ENCODE data around the gene DDX51.

The DDX51 gene

DNA sequence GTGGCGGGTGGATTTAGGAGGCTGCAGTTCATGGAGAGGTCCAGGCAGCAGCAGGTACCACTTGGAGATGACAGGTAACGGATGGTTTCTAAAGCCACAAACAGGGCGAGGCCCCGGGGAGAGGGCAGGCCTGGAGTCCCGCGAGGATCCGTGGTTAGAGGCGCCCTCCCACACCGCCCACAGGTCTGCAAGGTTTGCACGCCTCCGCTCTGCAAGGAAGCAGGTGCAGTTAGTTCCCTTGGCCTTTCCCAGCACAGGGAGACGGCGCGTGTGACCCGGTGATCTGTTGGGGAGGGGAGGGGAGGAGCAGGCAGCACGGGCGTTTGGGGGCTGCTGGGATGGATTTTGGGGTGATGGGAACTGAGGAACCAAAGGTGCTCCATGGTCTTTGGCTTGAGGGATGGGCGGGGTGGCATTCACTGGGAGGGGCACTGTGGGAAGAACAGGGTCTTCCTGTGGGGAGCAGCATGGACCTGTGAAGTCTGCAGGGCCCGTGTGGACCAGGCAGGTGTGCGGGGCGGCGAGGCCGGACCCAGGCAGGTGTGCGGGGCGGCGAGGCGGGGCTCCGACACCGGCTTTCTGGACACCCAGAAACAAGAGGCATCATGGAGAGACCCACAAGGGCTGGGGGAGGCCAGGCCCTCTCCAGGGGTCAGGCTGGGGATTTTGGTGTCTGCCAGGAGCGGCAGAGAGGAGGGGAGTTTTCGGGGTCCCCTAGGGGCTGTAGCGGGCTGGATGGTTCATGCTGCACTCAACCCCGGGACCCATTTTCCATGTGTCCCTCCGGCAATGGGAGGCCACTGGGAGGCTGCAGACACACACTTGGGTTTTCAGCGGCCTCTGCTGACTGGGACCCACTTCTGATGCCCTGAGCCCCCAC lies 29.3 kb upstream of the DDX51 start:
- TF ChIP-seq, protein P1, sequence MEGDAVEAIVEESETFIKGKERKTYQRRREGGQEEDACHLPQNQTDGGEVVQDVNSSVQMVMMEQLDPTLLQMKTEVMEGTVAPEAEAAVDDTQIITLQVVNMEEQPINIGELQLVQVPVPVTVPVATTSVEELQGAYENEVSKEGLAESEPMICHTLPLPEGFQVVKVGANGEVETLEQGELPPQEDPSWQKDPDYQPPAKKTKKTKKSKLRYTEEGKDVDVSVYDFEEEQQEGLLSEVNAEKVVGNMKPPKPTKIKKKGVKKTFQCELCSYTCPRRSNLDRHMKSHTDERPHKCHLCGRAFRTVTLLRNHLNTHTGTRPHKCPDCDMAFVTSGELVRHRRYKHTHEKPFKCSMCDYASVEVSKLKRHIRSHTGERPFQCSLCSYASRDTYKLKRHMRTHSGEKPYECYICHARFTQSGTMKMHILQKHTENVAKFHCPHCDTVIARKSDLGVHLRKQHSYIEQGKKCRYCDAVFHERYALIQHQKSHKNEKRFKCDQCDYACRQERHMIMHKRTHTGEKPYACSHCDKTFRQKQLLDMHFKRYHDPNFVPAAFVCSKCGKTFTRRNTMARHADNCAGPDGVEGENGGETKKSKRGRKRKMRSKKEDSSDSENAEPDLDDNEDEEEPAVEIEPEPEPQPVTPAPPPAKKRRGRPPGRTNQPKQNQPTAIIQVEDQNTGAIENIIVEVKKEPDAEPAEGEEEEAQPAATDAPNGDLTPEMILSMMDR (IDR thresholded peaks at IDR 0.05; ENCODE audit: borderline replicate concordance, insufficient read depth, low read depth, low read length): no peak
- H3K4me3 ChIP-seq (ENCODE audit: low read depth, low read length): no peak overlapping the region

- TF ChIP-seq, protein P1 (IDR thresholded peaks at IDR 0.05; ENCODE audit: borderline replicate concordance, insufficient read depth, low read depth, low read length): no peak
Observed at GRCh38 chr12:132172619-132173018, 28.5 kb upstream of the DDX51 start.

DNA sequence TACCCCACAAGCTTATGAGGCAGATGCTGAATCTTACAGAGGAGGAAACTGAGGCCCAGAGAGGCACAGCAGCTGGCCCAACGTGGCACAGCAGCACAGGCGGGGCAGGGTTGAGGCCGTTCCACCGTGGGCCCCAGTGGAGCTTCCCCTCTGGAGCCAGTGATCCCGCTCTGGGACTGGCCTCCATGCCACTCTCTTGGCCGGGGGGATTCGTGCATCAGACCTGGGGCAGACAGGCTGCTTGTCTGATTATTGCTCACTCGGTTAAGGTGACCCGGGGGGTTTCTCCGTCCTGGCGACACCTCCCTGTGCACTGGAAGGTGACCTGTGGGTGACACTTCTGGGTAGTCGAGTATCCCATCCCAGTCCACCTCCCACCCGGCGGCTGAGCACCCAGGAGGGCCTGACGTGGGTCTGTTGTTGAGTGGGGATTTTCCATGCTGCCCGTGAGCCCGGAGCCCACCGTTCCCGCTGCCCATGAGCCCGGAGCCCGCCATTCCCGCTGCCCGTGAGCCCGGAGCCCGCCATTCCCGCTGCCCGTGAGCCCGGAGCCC lies 27.9 kb upstream of the DDX51 start:
- TF ChIP-seq, protein P1 (IDR thresholded peaks at IDR 0.05; ENCODE audit: borderline replicate concordance, insufficient read depth, low read depth, low read length): no peak
- H3K4me3 ChIP-seq (ENCODE audit: low read depth, low read length): no peak overlapping the region

More at GRCh38 chr12:132172619-132173018, 28.5 kb upstream of the DDX51 start:
- no peak overlapping the region for H3K4me3 ChIP-seq (ENCODE audit: low read depth, low read length)

DNA sequence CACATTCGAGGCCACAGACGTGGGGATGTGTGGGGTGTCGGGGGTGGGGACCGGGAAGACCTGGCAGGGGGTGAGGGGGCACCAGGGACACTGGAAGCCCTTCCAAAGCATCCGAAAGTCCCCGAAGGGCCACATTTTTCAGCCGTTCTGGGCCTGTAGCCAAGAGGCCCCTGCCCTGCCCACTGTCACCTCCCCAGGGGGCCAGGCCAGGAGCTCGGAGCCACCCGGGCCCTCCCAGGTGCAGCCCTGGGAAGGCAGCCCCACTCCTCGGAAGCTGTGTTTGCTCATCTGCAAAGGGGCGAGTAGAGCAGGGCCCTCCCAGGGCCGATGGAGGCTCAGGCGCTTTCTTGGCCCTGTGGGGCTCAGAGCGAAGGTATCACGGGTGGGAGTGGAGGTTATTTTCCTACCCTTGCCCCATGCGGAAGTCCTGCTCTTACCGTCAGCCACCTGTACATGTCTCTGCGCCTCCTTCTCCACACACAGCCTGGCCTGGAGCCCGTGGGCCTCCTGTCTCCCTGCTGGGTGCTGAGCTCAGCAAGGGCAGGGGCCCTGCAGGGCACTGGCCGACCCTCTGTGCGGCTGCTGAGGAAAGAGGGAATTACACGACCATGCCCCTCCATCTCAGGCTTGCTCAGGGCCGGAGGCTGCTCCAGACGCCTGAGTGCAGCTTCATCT lies 27.3 kb upstream of the DDX51 start:
- no peak overlapping the region for H3K4me3 ChIP-seq (ENCODE audit: low read depth, low read length)
- TF ChIP-seq, protein P1 (IDR thresholded peaks at IDR 0.05; ENCODE audit: borderline replicate concordance, insufficient read depth, low read depth, low read length): no peak

- TF ChIP-seq, protein P1 (IDR thresholded peaks at IDR 0.05; ENCODE audit: borderline replicate concordance, insufficient read depth, low read depth, low read length): no peak
- H3K4me3 ChIP-seq (ENCODE audit: low read depth, low read length): no peak overlapping the region
Observed at GRCh38 chr12:132170637-132171292, 26.6 kb upstream of the DDX51 start.

DNA sequence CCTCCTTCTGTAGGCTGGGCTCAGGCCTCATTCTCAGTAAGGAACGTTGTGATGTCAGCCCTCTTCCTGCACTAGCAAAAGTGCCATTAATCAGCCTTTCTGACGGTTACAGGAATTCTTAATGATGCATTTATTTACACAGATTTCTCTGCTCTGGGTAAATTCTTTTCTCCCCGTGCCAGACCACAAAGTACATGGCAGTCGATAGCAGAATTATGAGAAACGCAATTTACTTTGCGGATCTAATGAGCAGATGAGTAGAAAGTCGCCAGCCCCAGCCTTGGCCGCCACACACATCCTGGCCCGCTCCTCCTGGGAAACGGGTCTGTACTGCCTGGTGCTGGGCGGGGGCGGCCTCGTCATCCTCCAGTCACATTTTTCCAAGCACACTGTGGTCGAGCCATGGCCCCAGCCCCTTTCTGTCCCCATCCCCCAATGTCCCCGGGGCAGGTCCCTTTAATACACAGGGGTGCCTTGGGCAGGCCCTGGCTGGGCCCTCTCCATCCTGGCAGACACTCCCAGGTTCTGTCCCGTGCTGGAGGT lies 26.0 kb upstream of the DDX51 start:
- TF ChIP-seq, protein P1 (IDR thresholded peaks at IDR 0.05; ENCODE audit: borderline replicate concordance, insufficient read depth, low read depth, low read length): no peak

More for the DNA sequence above, 26.0 kb upstream of the DDX51 start:
- no peak overlapping the region for H3K4me3 ChIP-seq (ENCODE audit: low read depth, low read length)
